AG09309 (cell line): ENCODE data around the gene ABCB1.

Source experiments
- DNase-seq: peaks from one replicate; pipeline ENCODE4 v3.0.0-alpha.2; 2010; ENCODE audit warnings: low read depth
- H3K4me3 ChIP-seq: 2 replicates; pipeline ENCODE4 v1.5.1; 2011; ENCODE audit warnings: mild to moderate bottlenecking, low read depth, low read length, moderate library complexity; ENCODE audit not compliant: control insufficient read depth
- TF ChIP-seq, protein P1 (sequence below): IDR thresholded peaks from 2 replicates; pipeline ENCODE4 v1.5.1; 2011; ENCODE audit warnings: mild to moderate bottlenecking, low read depth, low read length, inconsistent platforms; ENCODE audit not compliant: insufficient read depth, control insufficient read depth; ENCODE audit errors: missing control alignments

Gene ABCB1

DNA sequence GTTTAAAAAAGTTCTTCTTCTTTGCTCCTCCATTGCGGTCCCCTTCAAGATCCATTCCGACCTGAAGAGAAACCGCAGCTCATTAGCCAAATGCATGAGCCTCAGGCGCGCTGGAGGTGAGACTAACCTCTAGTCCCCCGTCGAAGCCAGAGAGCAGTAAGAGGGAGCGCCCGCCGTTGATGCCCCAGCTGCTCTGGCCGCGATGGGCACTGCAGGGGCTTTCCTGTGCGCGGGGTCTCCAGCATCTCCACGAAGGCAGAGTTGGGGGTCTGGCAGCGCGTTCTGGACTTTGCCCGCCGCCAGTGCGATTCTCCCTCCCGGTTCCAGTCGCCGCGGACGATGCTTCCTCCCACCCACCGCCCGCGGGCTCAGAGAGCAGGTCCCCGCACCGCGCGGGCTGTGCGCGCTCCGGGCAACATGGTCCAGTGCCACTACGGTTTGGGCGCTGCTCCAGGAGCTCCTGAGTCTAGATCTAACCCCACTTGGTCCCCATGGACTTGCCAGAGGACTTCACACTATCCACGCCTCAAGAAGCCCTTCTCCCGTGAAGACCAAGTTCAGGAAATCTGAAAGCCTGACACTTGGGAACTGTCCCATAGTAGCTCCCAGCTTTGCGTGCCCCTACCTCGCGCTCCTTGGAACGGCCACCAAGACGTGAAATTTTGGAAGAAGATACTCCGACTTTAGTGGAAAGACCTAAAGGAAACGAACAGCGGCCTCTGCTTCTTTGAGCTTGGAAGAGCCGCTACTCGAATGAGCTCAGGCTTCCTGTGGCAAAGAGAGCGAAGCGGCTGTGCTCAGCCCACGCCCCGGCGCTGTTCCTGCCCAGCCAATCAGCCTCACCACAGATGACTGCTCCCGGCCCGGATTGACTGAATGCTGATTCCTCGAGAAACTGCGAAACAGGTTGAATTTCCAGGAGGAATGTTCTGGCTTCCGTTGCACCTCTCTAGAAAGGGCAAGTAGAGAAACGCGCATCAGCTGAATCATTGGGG is at the start of gene ABCB1:
ABCB1 (minus strand) TSS at position 755 of the 995 bp plus-strand sequence; CDS start at position 55, 700 bp downstream.
- TF ChIP-seq, protein P1, sequence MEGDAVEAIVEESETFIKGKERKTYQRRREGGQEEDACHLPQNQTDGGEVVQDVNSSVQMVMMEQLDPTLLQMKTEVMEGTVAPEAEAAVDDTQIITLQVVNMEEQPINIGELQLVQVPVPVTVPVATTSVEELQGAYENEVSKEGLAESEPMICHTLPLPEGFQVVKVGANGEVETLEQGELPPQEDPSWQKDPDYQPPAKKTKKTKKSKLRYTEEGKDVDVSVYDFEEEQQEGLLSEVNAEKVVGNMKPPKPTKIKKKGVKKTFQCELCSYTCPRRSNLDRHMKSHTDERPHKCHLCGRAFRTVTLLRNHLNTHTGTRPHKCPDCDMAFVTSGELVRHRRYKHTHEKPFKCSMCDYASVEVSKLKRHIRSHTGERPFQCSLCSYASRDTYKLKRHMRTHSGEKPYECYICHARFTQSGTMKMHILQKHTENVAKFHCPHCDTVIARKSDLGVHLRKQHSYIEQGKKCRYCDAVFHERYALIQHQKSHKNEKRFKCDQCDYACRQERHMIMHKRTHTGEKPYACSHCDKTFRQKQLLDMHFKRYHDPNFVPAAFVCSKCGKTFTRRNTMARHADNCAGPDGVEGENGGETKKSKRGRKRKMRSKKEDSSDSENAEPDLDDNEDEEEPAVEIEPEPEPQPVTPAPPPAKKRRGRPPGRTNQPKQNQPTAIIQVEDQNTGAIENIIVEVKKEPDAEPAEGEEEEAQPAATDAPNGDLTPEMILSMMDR = no peak
- peak within 1 kb of the TSS; percentile 9 for H3K4me3 ChIP-seq
- no peak for DNase-seq

DNA sequence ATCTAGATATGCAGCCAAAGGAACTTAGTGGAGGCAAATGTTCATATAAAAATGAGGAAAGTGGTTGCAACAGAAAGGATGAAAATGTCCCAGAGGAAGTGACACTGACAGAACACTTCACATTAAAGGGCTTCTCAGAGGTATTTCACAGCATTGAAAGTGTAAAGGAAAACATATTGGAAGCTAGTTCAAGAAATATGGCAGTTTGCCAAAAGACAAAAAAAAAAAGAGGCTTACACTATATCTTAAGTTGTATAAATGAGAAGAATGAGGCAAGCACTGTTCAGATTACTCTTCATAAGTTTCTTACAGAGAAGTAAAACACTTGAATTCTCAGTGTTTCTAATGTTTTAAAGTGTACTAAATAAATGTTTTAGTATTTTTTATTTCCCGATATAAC is 47.6 kb upstream of the ABCB1 start:
- H3K4me3 ChIP-seq = no peak overlapping the region
- TF ChIP-seq, protein P1 = no peak
- DNase-seq = no peak

DNA sequence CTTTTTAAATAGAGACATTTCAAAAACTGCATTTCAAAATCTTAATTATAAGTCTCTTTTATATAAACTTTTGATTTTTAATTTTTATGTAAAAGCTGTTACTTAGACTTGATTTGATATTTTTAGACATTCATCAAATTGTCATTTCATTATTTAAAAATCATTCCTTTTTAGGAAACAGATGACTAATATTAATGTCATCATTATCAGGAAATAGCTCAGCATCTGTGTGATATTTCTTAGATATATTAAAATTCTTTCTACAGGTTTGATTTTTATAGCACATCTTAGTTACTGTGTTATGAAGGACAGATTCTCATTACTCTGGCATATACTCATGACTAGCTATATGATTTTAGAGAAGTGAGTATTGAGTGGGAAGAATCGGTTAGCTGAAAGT is 44.8 kb upstream of the ABCB1 start:
- no peak for DNase-seq
- TF ChIP-seq, protein P1 = no peak
- H3K4me3 ChIP-seq = no peak overlapping the region

DNA sequence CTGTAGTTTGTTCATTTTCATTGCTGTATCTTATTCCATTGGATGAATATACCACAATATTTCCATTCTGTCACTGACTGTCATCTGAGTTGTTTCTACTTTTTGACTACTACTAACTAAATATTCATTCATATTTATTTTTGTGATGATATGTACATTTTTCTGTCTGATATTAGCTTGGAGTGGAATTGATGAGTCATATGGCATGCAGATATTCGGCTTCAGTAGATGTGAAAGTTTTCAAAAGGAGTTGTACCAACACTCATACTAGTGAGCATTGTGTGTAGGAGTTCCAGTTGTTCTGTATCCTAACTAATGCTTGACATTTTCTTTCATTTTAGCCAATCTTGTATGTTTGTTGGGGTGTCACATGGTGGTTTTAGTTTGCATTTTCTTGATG is 35.2 kb upstream of the ABCB1 start:
- TF ChIP-seq, protein P1 = no peak
- H3K4me3 ChIP-seq = no peak overlapping the region
- DNase-seq = no peak

DNA sequence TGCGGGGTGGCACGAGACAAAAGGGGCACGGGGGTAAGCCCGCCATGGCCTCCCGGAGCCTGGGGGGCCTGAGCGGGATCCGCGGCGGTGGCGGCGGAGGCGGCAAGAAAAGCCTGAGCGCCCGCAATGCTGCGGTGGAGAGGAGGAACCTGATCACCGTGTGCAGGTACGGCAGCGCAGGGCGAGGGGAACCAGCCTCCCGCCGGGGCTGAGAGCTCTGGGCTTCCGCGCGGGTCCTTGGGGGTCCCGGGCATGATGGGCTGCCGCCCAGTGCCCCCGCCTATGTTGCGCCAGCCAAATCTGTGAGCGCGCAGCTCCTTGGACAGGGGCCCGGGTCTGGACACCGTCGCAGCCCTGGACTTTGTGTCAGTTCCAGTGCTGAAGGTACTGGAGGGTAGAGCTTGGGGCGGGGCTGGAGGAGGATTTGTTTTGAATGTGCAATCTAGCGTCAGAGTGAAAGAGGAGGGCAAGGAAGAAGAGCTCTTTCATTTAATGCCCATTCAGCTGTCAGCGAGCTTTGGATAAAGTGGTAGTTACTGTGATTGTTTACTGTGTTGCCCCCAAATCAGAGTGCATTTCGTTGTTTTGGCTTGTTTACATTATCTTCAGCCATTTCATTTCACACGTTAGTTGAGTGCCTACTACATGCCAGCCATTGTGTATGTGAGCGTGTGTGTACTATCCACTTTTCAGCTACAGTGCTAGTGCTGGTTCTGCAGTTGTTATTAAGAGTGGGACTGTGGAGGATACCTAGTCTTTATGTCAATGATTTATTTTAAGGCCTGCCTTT is 28.3 kb upstream of the ABCB1 start:
- H3K4me3 ChIP-seq = peak overlapping the region; percentile 52
- TF ChIP-seq, protein P1 = no peak
- no peak for DNase-seq

DNA sequence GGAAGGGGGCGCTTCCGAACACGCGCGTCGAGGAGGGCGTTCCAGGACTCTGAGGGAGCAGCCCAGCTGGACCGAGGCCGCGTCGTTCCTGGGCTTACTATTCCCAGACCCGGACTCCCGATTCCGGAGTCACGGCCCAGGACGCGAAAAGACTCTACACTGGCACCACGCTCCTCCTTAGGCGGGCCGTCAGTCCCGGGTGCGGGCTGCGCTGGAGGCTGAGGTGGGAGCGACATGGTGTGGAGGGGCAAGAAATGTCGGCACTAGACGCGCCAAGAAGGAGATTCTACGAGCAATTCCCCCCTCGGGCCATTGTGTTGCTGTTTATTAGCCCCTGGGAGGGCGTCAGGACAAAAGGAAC is 26.9 kb upstream of the ABCB1 start:
- TF ChIP-seq, protein P1 = no peak
- peak overlapping the region; percentile 52 for H3K4me3 ChIP-seq
- DNase-seq = no peak
